ENCODE data around the gene MT1B.

GRCh38 chr16:56667581-56668571 is 16.2 kb downstream of the MT1B start, which contains the start of gene MT1G:
- TF ChIP-seq CTCF (IDR thresholded peaks at IDR 0.05; ENCODE audit: insufficient read depth, low read depth, low read length) (no peak), EZH2 (IDR thresholded peaks at IDR 0.05; ENCODE audit: insufficient read depth, low read length) (peak; percentile 91)
